ENCODE data around the gene IDUA. TPM values are rescaled to one million over a fixed set of nuclear protein-coding genes. Genes with fewer than 3 reads are reported as not detected.

IDUA gene
- total and polyA plus RNA-seq, 12 donors, result 4.6 to 13.3 (median 8.7) TPM

DNA sequence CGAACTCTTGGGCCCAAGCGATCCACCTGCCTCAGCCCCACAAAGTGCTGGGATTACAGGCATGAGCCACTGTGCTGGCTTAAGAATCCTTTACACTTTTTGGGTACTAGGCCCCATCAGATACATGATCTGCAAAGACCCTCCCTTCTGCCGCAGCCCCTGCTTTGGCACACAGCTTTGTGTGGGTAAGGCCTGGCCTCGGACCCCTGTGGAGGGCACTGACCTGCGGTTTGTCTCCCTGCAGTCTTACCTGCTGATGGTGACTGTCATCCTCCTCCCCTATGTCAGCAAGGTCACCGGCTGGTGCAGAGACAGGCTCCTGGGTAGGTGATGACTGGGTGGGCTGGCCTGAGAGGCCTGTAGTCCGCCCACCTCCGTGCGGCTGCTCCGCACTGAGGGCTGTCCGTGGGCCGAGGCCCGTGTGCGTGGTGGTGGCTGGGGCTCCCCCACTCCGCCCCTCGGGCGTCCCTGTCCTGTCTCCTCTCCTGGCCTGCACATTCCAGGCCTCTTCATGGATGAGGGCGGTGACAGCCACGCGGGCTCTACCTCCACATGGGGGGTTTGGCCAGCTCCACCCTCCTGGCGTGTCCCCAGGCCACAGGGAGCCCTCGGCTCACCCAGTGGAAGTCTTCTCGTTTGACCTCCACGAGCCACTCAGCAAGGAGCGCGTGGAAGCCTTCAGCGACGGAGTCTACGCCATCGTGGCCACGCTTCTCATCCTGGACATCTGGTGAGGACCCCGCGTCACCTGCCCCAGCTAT, 31.5 kb upstream of the IDUA start:
- H3K9me3 ChIP-seq, result no peaks in the 10 kb centered on the region
- 91 to 94% methylated on average over 33 of the region's 33 CpGs for WGBS, 2 donors
- H3K36me3 ChIP-seq, result peaks cover 0 to 83% (median 14%) of the 10 kb centered on the region in 9 donors
- ATAC-seq (no peak), DNase-seq (no peak)
- TF ChIP-seq CTCF (IDR thresholded peaks at IDR 0.05), result no peak
- H3K4me3 ChIP-seq, result no peak overlapping the region
- H3K27me3 ChIP-seq, result no peaks in the 10 kb centered on the region
- H3K27ac ChIP-seq, result no peak overlapping the region
- H3K4me1 ChIP-seq, result no peaks in the 10 kb centered on the region
- intact Hi-C loops (cut with DNase I), result loop anchor here in 1 of 10 donors (10.0 kb wide), 1 partner anchor 211 kb away; no protein-coding TSS in a partner anchor

DNA sequence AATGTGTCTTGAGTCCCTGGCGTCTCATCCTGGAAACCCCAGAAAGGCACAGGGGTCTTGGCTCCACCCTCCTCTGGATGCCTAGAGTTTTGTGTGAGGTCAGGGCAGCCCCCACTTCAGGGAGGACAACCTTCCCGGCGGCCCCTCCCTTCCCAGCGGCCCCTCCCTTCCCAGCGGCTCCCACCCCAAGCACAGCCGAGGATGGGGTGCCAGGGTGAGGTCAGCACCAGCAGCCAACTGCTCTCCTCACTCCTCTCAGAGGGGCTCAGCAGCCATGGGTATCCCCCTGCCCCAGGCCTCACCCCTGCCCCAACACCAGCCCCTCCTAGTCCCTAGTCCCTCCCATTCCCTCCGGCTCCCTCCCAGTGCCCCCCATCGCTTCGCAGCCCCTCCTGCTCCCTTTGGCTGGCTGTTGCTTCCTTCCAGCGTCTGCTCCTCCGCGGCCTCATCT, 30.9 kb upstream of the IDUA start:
- ATAC-seq, result no peak
- no peak overlapping the region for H3K27ac ChIP-seq
- intact Hi-C loops (cut with DNase I), result loop anchor here in 1 of 10 donors (10.0 kb wide), 1 partner anchor 211 kb away; no protein-coding TSS in a partner anchor
- 74 to 83% methylated on average over 12 of the region's 12 CpGs for WGBS, 2 donors
- peaks cover 0 to 88% (median 14%) of the 10 kb centered on the region in 9 donors for H3K36me3 ChIP-seq
- no peaks in the 10 kb centered on the region for H3K27me3 ChIP-seq
- TF ChIP-seq CTCF (IDR thresholded peaks at IDR 0.05), result no peak
- H3K9me3 ChIP-seq, result no peaks in the 10 kb centered on the region
- DNase-seq, result no peak
- no peaks in the 10 kb centered on the region for H3K4me1 ChIP-seq
- H3K4me3 ChIP-seq, result no peak overlapping the region

- Histone ChIP-seq H3K27me3 (no peaks in the 10 kb centered on the region), H3K4me1 (no peaks in the 10 kb centered on the region), H3K9me3 (no peaks in the 10 kb centered on the region), H3K36me3 (peaks cover 0 to 87% (median 14%) of the 10 kb centered on the region in 9 donors), H3K4me3 (no peak overlapping the region), H3K27ac (no peak overlapping the region)
- ATAC-seq (no peak), DNase-seq (no peak)
- no peak for TF ChIP-seq CTCF (IDR thresholded peaks at IDR 0.05)
- intact Hi-C loops (cut with DNase I), result loop anchor here in 1 of 10 donors (10.0 kb wide), 1 partner anchor 212 kb away; no protein-coding TSS in a partner anchor
- WGBS, 2 donors, result 81% methylated on average over 14 of the region's 14 CpGs
Measured at GRCh38 chr4:956531-957230, 30.2 kb upstream of the IDUA start.

DNA sequence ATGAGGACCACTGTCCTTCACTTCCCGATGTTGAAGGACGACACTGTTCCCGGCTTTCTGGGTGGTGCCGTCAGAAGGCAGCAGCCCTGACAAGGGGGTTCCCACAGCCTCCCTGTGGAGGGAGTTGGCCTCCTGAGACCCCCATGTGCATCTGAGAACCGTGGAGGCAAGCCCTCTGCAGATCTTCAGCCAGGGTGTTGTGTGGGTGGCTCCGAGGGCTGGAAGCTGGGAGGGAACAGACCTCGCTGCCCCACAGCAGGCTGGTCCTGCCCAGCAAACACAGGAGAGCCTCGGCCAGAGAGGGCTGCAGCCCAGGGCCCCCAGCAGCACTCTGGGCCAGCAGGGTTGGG, 29.6 kb upstream of the IDUA start:
- 74 to 78% methylated on average over 8 of the region's 8 CpGs for WGBS, 2 donors
- no peak for DNase-seq
- no peak for TF ChIP-seq CTCF (IDR thresholded peaks at IDR 0.05)
- peaks cover 0 to 87% (median 15%) of the 10 kb centered on the region in 9 donors for H3K36me3 ChIP-seq
- H3K27ac ChIP-seq, result no peak overlapping the region
- H3K27me3 ChIP-seq, result no peaks in the 10 kb centered on the region
- H3K4me1 ChIP-seq, result no peaks in the 10 kb centered on the region
- H3K9me3 ChIP-seq, result no peaks in the 10 kb centered on the region
- intact Hi-C loops (cut with DNase I), result loop anchor here in 1 of 10 donors (10.0 kb wide), 1 partner anchor 212 kb away; no protein-coding TSS in a partner anchor
- H3K4me3 ChIP-seq, result no peak overlapping the region
- ATAC-seq, result no peak
